Type B pancreatic cell (in vitro differentiated cells): Measurements from ENCODE around the gene WDFY3. TPM values are rescaled to one million over a fixed set of nuclear protein-coding genes. Genes with fewer than 3 reads are reported as not detected.

Experiments
- DNase-seq: peaks from one replicate; pipeline ENCODE4 v3.0.0; 2021; ENCODE audit warnings: mixed read lengths; ENCODE audit not compliant: unreplicated experiment; ENCODE audit errors: extremely low spot score
- H3K27ac Mint-ChIP-seq: 2 replicates; pipeline ENCODE4 v1.8.0; 2021; ENCODE audit warnings: mild to moderate bottlenecking, mixed read lengths
- H3K27me3 Mint-ChIP-seq: 2 replicates; pipeline ENCODE4 v1.8.0; 2021; ENCODE audit warnings: mixed read lengths
- H3K36me3 Mint-ChIP-seq: 2 replicates; pipeline ENCODE4 v1.8.0; 2021; ENCODE audit warnings: mixed read lengths
- H3K4me1 Mint-ChIP-seq: one replicate; pipeline ENCODE4 v1.8.0; 2021; ENCODE audit warnings: mixed read lengths; ENCODE audit not compliant: unreplicated experiment
- H3K4me3 Mint-ChIP-seq: 2 replicates; pipeline ENCODE4 v1.8.0; 2021; ENCODE audit warnings: mild to moderate bottlenecking, mixed read lengths
- H3K9me3 Mint-ChIP-seq: 2 replicates; pipeline ENCODE4 v1.8.0; 2021; ENCODE audit warnings: mixed read lengths
- CTCF ChIP-seq: fragments of 200-600 bp; sonication (generic); conservative IDR thresholded peaks from 2 replicates; pipeline ENCODE4 v1.5.0; 2021; ENCODE audit warnings: antibody characterized with exemption, mild to moderate bottlenecking
- total RNA-seq: library from RNA; stranded (reverse); gene quantifications from 2 replicates; pipeline ENCODE4 v1.2.1, GENCODE V29; 2021; ENCODE audit warnings: low replicate concordance

Gene WDFY3
- total RNA-seq, 1 donor from 2014 or later: 79.5 TPM

GRCh38 chr4:84887824-84888223 lies 78.7 kb downstream of the WDFY3 start:
- H3K4me1 Mint-ChIP-seq: peaks cover 5% of the 10 kb centered on the region
- no peak for TF ChIP-seq CTCF
- H3K4me3 Mint-ChIP-seq: no peak overlapping the region
- no peaks in the 10 kb centered on the region for H3K27me3 Mint-ChIP-seq
- DNase-seq: no peak
- H3K27ac Mint-ChIP-seq: no peak overlapping the region
- H3K36me3 Mint-ChIP-seq: peaks cover 15% of the 10 kb centered on the region
- no peaks in the 10 kb centered on the region for H3K9me3 Mint-ChIP-seq

GRCh38 chr4:84879651-84880200 lies 86.8 kb downstream of the WDFY3 start:
- no peak for TF ChIP-seq CTCF
- Mint-ChIP-seq H3K27ac (no peak overlapping the region), H3K9me3 (no peaks in the 10 kb centered on the region), H3K27me3 (no peaks in the 10 kb centered on the region), H3K4me1 (peaks cover 6% of the 10 kb centered on the region), H3K4me3 (no peak overlapping the region), H3K36me3 (peaks cover 25% of the 10 kb centered on the region)
- DNase-seq: no peak

GRCh38 chr4:84878546-84878945 lies 87.9 kb downstream of the WDFY3 start:
- DNase-seq: no peak
- H3K27ac Mint-ChIP-seq: no peak overlapping the region
- no peak overlapping the region for H3K4me3 Mint-ChIP-seq
- no peaks in the 10 kb centered on the region for H3K9me3 Mint-ChIP-seq
- TF ChIP-seq CTCF: no peak
- no peaks in the 10 kb centered on the region for H3K27me3 Mint-ChIP-seq
- peaks cover 6% of the 10 kb centered on the region for H3K4me1 Mint-ChIP-seq
- H3K36me3 Mint-ChIP-seq: peaks cover 30% of the 10 kb centered on the region

- no peak for TF ChIP-seq CTCF
- Mint-ChIP-seq H3K27ac (no peak overlapping the region), H3K36me3 (peaks cover 30% of the 10 kb centered on the region), H3K27me3 (no peaks in the 10 kb centered on the region), H3K9me3 (no peaks in the 10 kb centered on the region), H3K4me1 (peaks cover 6% of the 10 kb centered on the region), H3K4me3 (no peak overlapping the region)
- DNase-seq: no peak
Observed at GRCh38 chr4:84878090-84878489, 88.4 kb downstream of the WDFY3 start.

GRCh38 chr4:84877051-84877833 lies 89.2 kb downstream of the WDFY3 start:
- no peak for DNase-seq
- Mint-ChIP-seq H3K27ac (peak overlapping the region; percentile 10), H3K36me3 (peaks cover 30% of the 10 kb centered on the region), H3K9me3 (no peaks in the 10 kb centered on the region), H3K27me3 (no peaks in the 10 kb centered on the region), H3K4me1 (peaks cover 6% of the 10 kb centered on the region), H3K4me3 (no peak overlapping the region)
- TF ChIP-seq CTCF: no peak
